GM12874 (cell line): Measurements from ENCODE around the gene HMX1.

Source experiments
- TF ChIP-seq, protein P1 (sequence below): IDR thresholded peaks from 2 replicates; pipeline ENCODE4 v1.5.1; 2011; ENCODE audit warnings: low read depth, mild to moderate bottlenecking, control low read depth, low read length, moderate library complexity; ENCODE audit not compliant: insufficient read depth

HMX1 gene

DNA sequence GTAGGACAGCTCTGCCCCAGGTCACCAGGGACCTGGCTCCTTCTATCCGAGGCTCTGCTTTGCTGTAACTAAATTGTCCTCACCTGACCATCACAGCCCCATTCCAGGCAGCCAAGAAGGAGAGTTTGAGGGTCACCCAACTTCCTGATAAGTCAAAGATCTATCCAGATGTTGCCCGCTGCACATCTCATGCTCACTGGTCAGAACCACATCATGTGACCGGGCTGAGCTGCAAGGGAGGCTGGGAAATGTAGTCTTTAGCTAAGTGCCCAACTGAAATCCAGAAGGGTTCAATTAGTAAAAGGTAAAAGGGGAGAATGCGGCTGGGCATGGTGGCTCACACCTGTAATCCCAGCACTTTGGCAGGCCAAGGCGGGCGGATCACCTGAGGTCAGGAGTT is 18.4 kb downstream of the HMX1 start:
- TF ChIP-seq, protein P1, sequence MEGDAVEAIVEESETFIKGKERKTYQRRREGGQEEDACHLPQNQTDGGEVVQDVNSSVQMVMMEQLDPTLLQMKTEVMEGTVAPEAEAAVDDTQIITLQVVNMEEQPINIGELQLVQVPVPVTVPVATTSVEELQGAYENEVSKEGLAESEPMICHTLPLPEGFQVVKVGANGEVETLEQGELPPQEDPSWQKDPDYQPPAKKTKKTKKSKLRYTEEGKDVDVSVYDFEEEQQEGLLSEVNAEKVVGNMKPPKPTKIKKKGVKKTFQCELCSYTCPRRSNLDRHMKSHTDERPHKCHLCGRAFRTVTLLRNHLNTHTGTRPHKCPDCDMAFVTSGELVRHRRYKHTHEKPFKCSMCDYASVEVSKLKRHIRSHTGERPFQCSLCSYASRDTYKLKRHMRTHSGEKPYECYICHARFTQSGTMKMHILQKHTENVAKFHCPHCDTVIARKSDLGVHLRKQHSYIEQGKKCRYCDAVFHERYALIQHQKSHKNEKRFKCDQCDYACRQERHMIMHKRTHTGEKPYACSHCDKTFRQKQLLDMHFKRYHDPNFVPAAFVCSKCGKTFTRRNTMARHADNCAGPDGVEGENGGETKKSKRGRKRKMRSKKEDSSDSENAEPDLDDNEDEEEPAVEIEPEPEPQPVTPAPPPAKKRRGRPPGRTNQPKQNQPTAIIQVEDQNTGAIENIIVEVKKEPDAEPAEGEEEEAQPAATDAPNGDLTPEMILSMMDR: no peak

DNA sequence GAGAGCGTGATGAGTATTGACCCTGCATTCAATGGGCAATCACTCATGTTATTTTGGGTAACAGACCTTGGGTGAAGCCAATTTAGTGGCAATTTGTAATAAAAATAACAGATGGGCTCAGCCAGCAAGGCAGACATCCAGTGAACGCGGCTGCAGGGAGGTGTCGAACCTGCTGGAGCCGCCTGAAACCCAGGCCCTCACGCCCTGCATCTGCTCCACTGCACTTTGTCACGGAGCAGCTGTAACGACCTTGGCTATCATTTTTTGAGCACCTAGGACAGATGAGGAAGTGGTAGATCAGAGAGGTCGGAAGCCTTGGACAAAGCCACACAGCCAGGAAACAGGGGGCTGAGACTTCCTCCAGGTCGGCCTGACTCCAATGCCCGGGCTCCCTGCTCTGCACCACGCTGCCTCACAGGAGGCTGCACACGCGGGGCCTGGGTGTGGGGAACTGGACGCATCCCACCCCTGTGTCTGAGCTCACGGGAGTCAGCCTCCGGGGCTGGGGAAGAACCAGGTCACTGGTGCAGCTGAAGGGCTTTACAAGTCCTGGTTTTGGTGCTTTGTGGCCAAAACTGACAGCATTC is 19.4 kb downstream of the HMX1 start:
- TF ChIP-seq, protein P1: no peak

DNA sequence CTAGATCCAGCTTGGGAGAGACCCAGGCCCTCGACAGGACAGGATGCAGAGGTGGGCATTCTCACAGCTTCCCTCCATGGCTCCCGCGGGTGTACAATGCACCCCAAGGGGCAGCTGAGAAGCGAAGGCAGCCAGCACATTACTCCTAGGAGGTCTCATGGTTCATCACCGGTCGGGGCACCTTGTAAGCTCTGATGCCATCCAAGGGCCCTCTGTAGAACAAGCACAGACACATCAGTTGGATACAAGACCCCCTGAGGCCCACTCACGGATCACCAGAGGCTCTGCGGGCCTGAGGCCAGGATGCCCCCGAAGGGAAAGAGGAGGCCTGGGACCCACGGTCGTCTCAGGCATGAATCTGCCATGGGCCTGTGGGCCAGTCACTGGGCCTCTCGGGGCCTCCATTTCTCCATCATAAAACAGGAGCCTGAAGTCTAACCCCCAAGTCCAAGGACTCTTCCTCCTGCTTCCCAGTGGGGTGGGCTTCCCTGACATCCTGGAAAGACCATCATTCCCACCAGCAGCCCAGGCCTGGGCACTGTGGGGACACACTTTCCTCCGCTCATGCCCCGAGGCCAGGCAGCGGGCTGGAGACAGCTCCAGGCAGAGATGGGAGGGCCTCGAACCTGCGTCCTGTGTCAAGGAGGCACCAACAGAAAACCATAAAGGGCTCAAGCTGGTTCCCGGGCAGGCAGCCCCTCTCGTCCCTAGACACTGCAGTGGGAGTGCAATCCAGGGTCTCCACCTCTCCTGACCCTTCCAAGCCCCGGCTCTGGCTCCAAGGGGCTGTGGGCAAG is 20.1 kb downstream of the HMX1 start:
- TF ChIP-seq, protein P1: no peak

DNA sequence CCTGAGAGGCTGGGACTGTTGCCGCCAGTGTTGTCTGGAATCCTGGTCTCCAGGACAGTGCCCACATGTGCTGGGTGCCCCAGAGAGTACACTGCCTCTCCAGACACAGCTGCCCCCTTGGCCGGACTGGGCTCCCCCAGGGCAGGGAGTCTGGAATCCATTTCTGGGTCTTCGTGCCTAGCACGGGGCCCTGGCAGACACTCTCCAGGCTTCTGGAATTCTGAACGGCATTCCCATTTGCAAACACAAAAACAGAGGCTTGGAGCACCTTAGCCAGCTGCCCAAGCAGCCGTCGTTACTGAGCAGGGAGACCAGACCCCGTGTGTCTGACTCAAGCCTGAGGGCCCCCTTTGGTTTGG is 20.8 kb downstream of the HMX1 start:
- TF ChIP-seq, protein P1: no peak

DNA sequence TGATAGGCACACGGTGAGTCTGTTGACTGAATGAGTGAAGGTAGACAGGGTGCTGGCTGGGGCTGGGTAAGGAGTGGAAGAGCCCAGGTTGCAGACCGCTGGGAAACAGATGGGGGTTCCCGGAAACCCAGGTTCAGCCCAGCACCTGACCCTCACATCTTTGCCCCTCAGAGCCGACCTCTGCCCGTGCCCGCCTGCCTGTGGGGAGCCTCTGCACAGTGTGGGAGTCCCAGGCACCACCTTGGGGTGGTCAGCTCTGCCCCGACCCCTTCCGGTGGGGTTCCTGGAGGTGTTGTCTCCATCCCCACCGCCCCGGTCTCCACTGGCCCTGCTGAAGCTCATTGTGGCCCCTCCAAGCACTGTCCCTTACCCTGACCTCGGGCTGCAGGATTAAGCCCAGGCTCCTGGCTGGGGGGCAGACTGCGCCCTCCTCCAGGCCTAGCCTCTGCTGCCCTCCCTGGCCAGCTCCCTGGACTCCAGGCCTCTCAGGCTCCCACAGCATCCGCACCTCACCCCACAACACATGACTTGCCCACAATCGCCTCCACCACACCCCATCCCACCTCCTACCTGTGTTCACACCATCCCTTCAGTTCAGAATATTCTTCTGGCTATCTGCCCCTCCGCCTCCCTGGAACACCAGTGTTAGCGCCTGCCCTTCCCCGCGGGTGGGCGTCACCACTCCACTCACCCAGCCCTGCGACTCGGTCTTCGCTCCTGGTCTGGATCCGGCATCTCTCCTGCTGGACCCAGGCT is 21.4 kb downstream of the HMX1 start:
- TF ChIP-seq, protein P1: no peak

DNA sequence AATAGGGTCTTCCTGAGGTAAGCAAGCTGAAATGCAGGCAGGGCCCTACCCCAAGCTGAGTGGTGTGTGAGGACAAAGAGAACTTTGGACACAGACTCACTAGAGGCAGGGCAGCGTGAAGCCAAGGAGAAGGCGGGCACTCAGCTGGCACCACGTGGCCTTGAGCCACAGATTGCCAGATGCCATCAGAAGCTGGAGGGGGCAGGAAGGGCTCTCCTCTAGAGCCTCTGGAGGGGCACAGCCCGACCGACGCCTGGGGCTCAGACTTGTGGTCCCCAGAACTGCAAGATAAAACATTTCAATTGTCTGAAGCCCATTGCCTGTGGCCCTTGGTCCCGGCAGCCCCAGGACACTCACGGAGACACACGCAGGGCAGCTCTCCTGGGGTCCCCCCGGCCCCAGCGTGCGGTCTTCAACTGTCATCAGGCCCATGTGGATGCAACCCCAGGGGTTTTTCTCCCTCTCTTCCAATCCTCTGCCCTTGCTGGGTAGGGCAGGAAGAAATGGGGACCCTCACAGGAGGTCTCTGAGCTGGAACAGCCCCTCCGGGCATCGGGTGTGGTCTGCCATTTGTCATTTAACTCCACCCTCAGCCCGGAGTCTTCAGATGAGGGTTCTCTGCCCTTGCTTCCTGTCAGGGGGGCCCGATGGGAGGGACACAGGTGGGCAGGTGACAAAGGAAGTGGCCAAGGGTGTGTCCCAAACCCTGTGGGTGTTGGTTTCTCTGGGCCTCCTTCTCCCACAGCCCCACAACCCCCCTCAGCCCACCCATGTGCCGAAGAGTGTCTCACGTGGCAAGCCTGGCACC is 22.2 kb downstream of the HMX1 start:
- TF ChIP-seq, protein P1: no peak
